SK-N-SH (cell line): ENCODE results near the gene USP12. TPM values are rescaled to one million over a fixed set of nuclear protein-coding genes. Genes with fewer than 3 reads are reported as not detected.

Experiments
- CTCF ChIA-PET: fragments of 300-600, 350-600 bp; formaldehyde crosslinking; extraction: SDS; loops from one replicate; lab custom pipeline; 2021; lab: Yijun Ruan, JAX
- POLR2A ChIA-PET: fragments of 350-600 bp; sonication (Branson Sonifier 250); formaldehyde crosslinking; extraction: SDS; loops from one replicate; lab custom pipeline; 2020; ENCODE audit warnings: antibody characterized with exemption, inconsistent platforms; lab: Yijun Ruan, JAX
- DNase-seq: peaks from one replicate; pipeline ENCODE4 v3.0.0; 2012
- H2AFZ ChIP-seq: fragments of 200-600 bp; sonication (generic); 2 replicates; pipeline ENCODE4 v1.8.1; 2016; ENCODE audit warnings: antibody characterized with exemption, mild to moderate bottlenecking, low read depth
- H3F3A ChIP-seq: fragments of 200-600 bp; sonication (generic); replicated peaks from 2 replicates; pipeline ENCODE3; 2016; ENCODE audit warnings: antibody characterized with exemption, mild to moderate bottlenecking; ENCODE audit not compliant: insufficient read depth
- H3K27ac ChIP-seq, 2 experiments: fragments of 200-500 bp in 1 of 2; fragments of 200-600 bp in 1 of 2; sonication (Bioruptor generic) in 1 of 2; sonication (generic), shearing (Covaris generic) in 1 of 2; 2 replicates each; pipeline versions ENCODE4 v1.5.1 to v1.6.1; 2014 to 2016; ENCODE audit warnings: low read depth in 2 of 2, inconsistent platforms in 1 of 2, low read length in 1 of 2, mild to moderate bottlenecking in 1 of 2, mixed read lengths in 1 of 2
- H3K27me3 ChIP-seq: fragments of 200-600 bp; sonication (generic), shearing (Covaris generic); 2 replicates; pipeline ENCODE4 v1.6.1; 2016; ENCODE audit warnings: mixed run types; ENCODE audit not compliant: insufficient read depth
- H3K36me3 ChIP-seq, 2 experiments: fragments of 200-500 bp in 1 of 2; fragments of 200-600 bp in 1 of 2; sonication (Bioruptor generic) in 1 of 2; sonication (generic) in 1 of 2; replicated peaks in 1 of 2; 2 replicates each; pipeline versions ENCODE3 to v1.5.1; 2014 to 2016; ENCODE audit warnings: low read length in 1 of 2, mild to moderate bottlenecking in 1 of 2; ENCODE audit not compliant: insufficient read depth in 2 of 2, control insufficient read depth in 1 of 2
- H3K4me1 ChIP-seq, 2 experiments: fragments of 200-500 bp in 1 of 2; fragments of 200-600 bp in 1 of 2; sonication (Bioruptor generic) in 1 of 2; sonication (generic), shearing (Covaris generic) in 1 of 2; 2 replicates each; pipeline versions ENCODE4 v1.5.1 to v1.6.1; 2014 to 2016; ENCODE audit warnings: low read depth in 1 of 2, low read length in 1 of 2, mixed run types in 1 of 2; ENCODE audit not compliant: insufficient read depth in 2 of 2, control insufficient read depth in 1 of 2
- H3K4me2 ChIP-seq: fragments of 200-600 bp; sonication (generic), shearing (Covaris generic); 2 replicates; pipeline ENCODE4 v1.6.1; 2017; ENCODE audit warnings: mixed run types
- H3K4me3 ChIP-seq, 2 experiments: fragments of 200-500 bp in 1 of 2; fragments of 200-600 bp in 1 of 2; sonication (Bioruptor generic) in 1 of 2; sonication (generic), shearing (Covaris generic) in 1 of 2; 2 replicates each; pipeline versions ENCODE4 v1.5.1 to v1.8.1; 2014 to 2016; ENCODE audit warnings: low read depth in 2 of 2, inconsistent platforms in 1 of 2, low read length in 1 of 2, mild to moderate bottlenecking in 1 of 2, mixed read lengths in 1 of 2, moderate library complexity in 1 of 2
- H3K79me2 ChIP-seq: fragments of 200-600 bp; sonication (generic); 2 replicates; pipeline ENCODE4 v1.8.1; 2017; ENCODE audit warnings: mild to moderate bottlenecking; ENCODE audit not compliant: insufficient read depth
- H3K9ac ChIP-seq: fragments of 200-600 bp; sonication (generic); 2 replicates; pipeline ENCODE4 v1.6.1; 2017; ENCODE audit warnings: mixed run types
- H3K9me2 ChIP-seq: fragments of 200-600 bp; sonication (generic); 2 replicates; pipeline ENCODE4 v1.6.1; 2017; ENCODE audit warnings: mixed run types
- H3K9me3 ChIP-seq: fragments of 200-600 bp; sonication (generic); 2 replicates; pipeline ENCODE4 v1.6.1; 2017; ENCODE audit warnings: mixed run types, mild to moderate bottlenecking, moderate library complexity
- H4K20me1 ChIP-seq: fragments of 200-600 bp; sonication (generic); 2 replicates; pipeline ENCODE4 v1.6.1; 2017; ENCODE audit warnings: mild to moderate bottlenecking, mixed run types; ENCODE audit not compliant: insufficient read depth
- CHD2 ChIP-seq: fragments of 150-350 bp; IDR thresholded peaks from 2 replicates; pipeline ENCODE4 v1.6.1; 2018; ENCODE audit warnings: low read length; ENCODE audit not compliant: partially characterized antibody
- CTCF ChIP-seq: fragments of 200-600 bp; sonication (generic); IDR thresholded peaks from 2 replicates; pipeline ENCODE4 v1.6.1; 2017; ENCODE audit warnings: antibody characterized with exemption, mild to moderate bottlenecking, moderate library complexity
- ELF1 ChIP-seq: IDR thresholded peaks from 2 replicates; pipeline ENCODE4 v1.4.0; 2012
- EP300 ChIP-seq, 2 experiments: IDR thresholded peaks; 2 replicates each; pipeline versions ENCODE4 v1.4.0 to v1.6.1; 2012; ENCODE audit warnings: borderline replicate concordance in 1 of 2, low read depth in 1 of 2, low read length in 1 of 2
- EZH2phosphoT487 ChIP-seq: fragments of 200-600 bp; sonication (generic); IDR thresholded peaks from 2 replicates; pipeline ENCODE4 v1.6.1; 2017; ENCODE audit warnings: low read depth, mixed run types, mild to moderate bottlenecking, antibody characterized with exemption, moderate library complexity, borderline replicate concordance
- FOSL2 ChIP-seq: IDR thresholded peaks from 2 replicates; pipeline ENCODE4 v1.4.0; 2012; ENCODE audit warnings: low read depth, mild to moderate bottlenecking, moderate library complexity, borderline replicate concordance
- FOXJ3 ChIP-seq: sonication (generic); formaldehyde crosslinking; IDR thresholded peaks from 2 replicates; pipeline ENCODE4 v1.5.1; 2020; ENCODE audit warnings: mild to moderate bottlenecking, missing genetic modification reagents
- FOXM1 ChIP-seq: IDR thresholded peaks from 2 replicates; pipeline ENCODE4 v1.4.0; 2012; ENCODE audit warnings: low read depth, mild to moderate bottlenecking
- GABPA ChIP-seq: IDR thresholded peaks from 2 replicates; pipeline ENCODE4 v1.4.0; 2012; ENCODE audit warnings: low read depth, mild to moderate bottlenecking
- GATA2 ChIP-seq: sonication (generic); formaldehyde crosslinking; IDR thresholded peaks from 2 replicates; pipeline ENCODE4 v1.5.0; 2020; ENCODE audit warnings: mild to moderate bottlenecking, missing genetic modification reagents
- JUND ChIP-seq: IDR thresholded peaks from 2 replicates; pipeline ENCODE4 v1.4.0; 2012
- NFIC ChIP-seq: IDR thresholded peaks from 2 replicates; pipeline ENCODE4 v1.4.0; 2012; ENCODE audit warnings: borderline replicate concordance
- POLR2AphosphoS5 ChIP-seq: IDR thresholded peaks from 2 replicates; pipeline ENCODE4 v1.6.1; 2012; ENCODE audit warnings: low read depth, low read length
- RAD21 ChIP-seq: IDR thresholded peaks from 2 replicates; pipeline ENCODE4 v1.6.1; 2012; ENCODE audit warnings: mild to moderate bottlenecking, low read length
- RCOR1 ChIP-seq: fragments of 150-350 bp; IDR thresholded peaks from 2 replicates; pipeline ENCODE4 v1.6.1; 2017; ENCODE audit warnings: antibody characterized with exemption, low read length
- RXRA ChIP-seq: IDR thresholded peaks from 2 replicates; pipeline ENCODE4 v1.4.0; 2012; ENCODE audit warnings: low read depth, mild to moderate bottlenecking, borderline replicate concordance
- TAF1 ChIP-seq: IDR thresholded peaks from 2 replicates; pipeline ENCODE4 v1.6.1; 2012; ENCODE audit warnings: low read depth, mild to moderate bottlenecking, low read length, moderate library complexity, borderline replicate concordance
- TEAD4 ChIP-seq: IDR thresholded peaks from 2 replicates; pipeline ENCODE4 v1.4.0; 2012; ENCODE audit warnings: mild to moderate bottlenecking, borderline replicate concordance; ENCODE audit not compliant: insufficient read depth
- WGBS: methylation state at CpG from one replicate; pipeline ENCODE4 v1.1.6; 2017; ENCODE audit warnings: low lambda C conversion rate; 5-methylcytosine and 5-hydroxymethylcytosine counted together
- polyA plus RNA-seq, 3 experiments: library from polyadenylated mRNA; depleted of rRNA; stranded (reverse); fragments of >200 nt; gene quantifications; 2 replicates each; pipeline ENCODE4 v1.2.3, GENCODE V29; 2012
- TF ChIP-seq, protein P1 (sequence below): fragments of 150-350 bp; IDR thresholded peaks from 2 replicates; pipeline ENCODE4 v1.6.1; 2017; ENCODE audit warnings: antibody characterized with exemption, low read length, low read depth, borderline replicate concordance
- TF ChIP-seq, protein P2 (sequence below): IDR thresholded peaks from 2 replicates; pipeline ENCODE4; 2012

Gene USP12
- polyA plus RNA-seq, 1 of the 3 experiments (the other 2 are of a cell fraction): 5.0 TPM

GRCh38 chr13:27132538-27132937 is 39.1 kb downstream of the USP12 start (continued):
- TF ChIP-seq CTCF (no peak), RAD21 (no peak), GATA2 (CRISPR knock-in tag) (no peak), NFIC (no peak), RCOR1 (no peak), TAF1 (no peak), ELF1 (no peak), GABPA (no peak), FOSL2 (no peak)
- TF ChIP-seq, protein P1, sequence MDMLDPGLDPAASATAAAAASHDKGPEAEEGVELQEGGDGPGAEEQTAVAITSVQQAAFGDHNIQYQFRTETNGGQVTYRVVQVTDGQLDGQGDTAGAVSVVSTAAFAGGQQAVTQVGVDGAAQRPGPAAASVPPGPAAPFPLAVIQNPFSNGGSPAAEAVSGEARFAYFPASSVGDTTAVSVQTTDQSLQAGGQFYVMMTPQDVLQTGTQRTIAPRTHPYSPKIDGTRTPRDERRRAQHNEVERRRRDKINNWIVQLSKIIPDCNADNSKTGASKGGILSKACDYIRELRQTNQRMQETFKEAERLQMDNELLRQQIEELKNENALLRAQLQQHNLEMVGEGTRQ: no peak
- TF ChIP-seq, protein P2, sequence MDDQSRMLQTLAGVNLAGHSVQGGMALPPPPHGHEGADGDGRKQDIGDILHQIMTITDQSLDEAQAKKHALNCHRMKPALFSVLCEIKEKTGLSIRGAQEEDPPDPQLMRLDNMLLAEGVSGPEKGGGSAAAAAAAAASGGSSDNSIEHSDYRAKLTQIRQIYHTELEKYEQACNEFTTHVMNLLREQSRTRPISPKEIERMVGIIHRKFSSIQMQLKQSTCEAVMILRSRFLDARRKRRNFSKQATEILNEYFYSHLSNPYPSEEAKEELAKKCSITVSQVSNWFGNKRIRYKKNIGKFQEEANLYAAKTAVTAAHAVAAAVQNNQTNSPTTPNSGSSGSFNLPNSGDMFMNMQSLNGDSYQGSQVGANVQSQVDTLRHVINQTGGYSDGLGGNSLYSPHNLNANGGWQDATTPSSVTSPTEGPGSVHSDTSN: no peak

GRCh38 chr13:27131906-27132305 is 39.7 kb downstream of the USP12 start:
- ChIA-PET POLR2A (no interaction called here), CTCF (no interaction called here)
- H3K79me2 ChIP-seq: peaks cover 100% of the 10 kb centered on the region
- no peak overlapping the region for H3K4me3 ChIP-seq
- no peak overlapping the region for H3K9ac ChIP-seq
- H3F3A ChIP-seq: no peaks in the 10 kb centered on the region
- no peaks in the 10 kb centered on the region for H3K9me2 ChIP-seq
- peaks cover 0 to 6% of the 10 kb centered on the region in 2 experiments for H3K36me3 ChIP-seq
- H3K4me1 ChIP-seq: no peaks in the 10 kb centered on the region; a peak in 1 of 4 replicates
- no peak overlapping the region for H2AFZ ChIP-seq
- WGBS: 96% methylated on average over 3 of the region's 3 CpGs
- TF ChIP-seq FOXJ3 (CRISPR knock-in tag) (no peak), FOXM1 (no peak), GATA2 (CRISPR knock-in tag) (no peak), EP300 (IDR thresholded peaks at IDR 0.05; ENCODE audit: borderline replicate concordance in 1 of 2, low read depth in 1 of 2, low read length in 1 of 2) (no peak), POLR2AphosphoS5 (no peak), JUND (no peak), CHD2 (no peak), TEAD4 (no peak), RXRA (no peak), EZH2phosphoT487 (no peak)
- H3K27me3 ChIP-seq: no peaks in the 10 kb centered on the region
- peaks cover 51% of the 10 kb centered on the region for H4K20me1 ChIP-seq
- H3K27ac ChIP-seq: no peak overlapping the region
- no peaks in the 10 kb centered on the region for H3K9me3 ChIP-seq
- no peak overlapping the region for H3K4me2 ChIP-seq
- no peak for DNase-seq
